Epithelial cell of esophagus (primary cell): ENCODE results near the gene TACC2.
A peak's percentile ranks its signal among the peaks of the same experiment; 100 is the strongest.

Experiments
- DNase-seq: peaks from one replicate; pipeline ENCODE4 v3.0.0; 2010; ENCODE audit warnings: low read depth
- H3K4me3 ChIP-seq: 2 replicates; pipeline ENCODE4 v1.5.1; 2011; ENCODE audit warnings: mild to moderate bottlenecking, low read length, control low read depth
- CTCF ChIP-seq: IDR thresholded peaks from 2 replicates; pipeline ENCODE4 v1.5.1; 2011; ENCODE audit warnings: low read depth, mild to moderate bottlenecking, low read length, control low read depth, inconsistent platforms; ENCODE audit not compliant: insufficient read depth; ENCODE audit errors: missing control alignments

TACC2 gene

DNA sequence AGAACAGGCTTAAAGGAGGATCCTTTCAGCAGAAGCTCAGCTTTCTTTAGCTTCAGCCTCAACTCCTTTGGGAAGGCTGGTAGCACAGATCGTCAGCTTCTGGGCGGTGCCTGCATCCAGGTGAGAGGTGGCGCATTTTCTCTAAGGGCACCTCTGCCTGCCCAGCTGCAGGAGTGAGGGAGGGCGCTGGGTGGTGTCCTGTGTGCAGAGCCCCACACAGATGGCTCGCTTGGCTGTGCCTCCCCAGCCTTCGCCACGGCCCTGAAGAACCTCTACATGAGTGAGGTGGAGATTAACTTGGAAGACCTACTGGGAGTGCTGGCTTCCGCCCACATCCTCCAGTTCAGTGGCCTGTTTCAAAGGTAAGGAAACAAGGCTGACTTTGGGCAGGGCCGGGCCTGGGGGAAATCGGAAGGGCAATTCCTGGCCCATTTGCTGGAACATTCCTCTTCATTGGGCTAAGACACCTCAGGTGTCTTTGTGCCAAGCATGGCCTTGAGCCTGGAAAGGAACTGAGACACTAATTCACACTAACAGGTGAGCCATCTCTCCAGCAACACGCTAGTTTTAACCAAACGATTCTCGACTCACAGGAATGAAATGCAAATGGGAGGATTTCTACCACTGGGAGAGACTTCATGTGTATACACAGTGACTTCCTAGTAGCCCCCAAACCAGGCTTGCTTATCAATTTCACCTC is 302.0 kb downstream of the TACC2 start:
- no peak for TF ChIP-seq CTCF
- no peak for DNase-seq
- no peak overlapping the region for H3K4me3 ChIP-seq

GRCh38 chr10:122291739-122292138 is 302.8 kb downstream of the TACC2 start:
- TF ChIP-seq CTCF, result no peak
- DNase-seq, result no peak
- no peak overlapping the region for H3K4me3 ChIP-seq

- DNase-seq, result no peak
- TF ChIP-seq CTCF, result no peak
- no peak overlapping the region for H3K4me3 ChIP-seq
Observed at GRCh38 chr10:122292376-122292775, 303.4 kb downstream of the TACC2 start.

DNA sequence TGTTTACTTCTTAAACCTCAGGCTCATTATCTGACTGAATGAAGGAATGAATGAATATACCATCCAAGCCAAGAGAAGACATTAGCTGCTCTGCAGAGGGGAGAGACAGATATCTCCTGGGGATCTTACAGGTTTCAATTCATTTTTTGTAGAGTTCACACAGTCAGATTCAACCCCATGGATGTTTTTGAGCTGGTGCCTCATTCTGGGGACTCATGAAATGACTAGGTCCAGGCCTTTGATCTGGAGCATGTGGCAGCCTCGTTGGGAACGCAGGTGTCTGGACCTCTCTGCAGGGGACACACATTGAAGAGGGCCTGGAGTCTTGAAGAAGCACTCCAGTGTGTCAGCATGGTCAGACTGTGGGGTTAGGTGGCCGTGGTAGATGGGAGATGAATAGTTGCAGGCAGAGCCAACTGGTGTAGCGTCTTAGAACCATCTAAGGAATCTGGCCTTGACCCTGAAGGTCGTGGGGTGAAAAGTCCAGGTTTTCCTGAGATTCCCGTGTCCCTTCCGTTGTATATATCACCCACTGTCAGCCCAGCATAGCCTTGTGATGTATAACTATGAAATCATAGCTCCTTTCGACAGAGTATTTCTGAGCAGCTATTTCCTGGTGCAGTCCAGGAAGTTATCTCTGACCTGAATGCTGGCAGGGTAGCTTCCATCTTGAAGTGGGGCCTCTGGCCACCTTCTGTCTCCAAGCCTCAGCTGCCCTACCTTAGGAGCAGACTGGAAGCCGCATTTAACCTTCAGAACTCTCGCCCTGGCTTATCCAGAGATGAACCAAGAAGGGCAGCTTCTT is 304.4 kb downstream of the TACC2 start:
- DNase-seq, result no peak
- H3K4me3 ChIP-seq, result no peak overlapping the region
- TF ChIP-seq CTCF, result no peak

DNA sequence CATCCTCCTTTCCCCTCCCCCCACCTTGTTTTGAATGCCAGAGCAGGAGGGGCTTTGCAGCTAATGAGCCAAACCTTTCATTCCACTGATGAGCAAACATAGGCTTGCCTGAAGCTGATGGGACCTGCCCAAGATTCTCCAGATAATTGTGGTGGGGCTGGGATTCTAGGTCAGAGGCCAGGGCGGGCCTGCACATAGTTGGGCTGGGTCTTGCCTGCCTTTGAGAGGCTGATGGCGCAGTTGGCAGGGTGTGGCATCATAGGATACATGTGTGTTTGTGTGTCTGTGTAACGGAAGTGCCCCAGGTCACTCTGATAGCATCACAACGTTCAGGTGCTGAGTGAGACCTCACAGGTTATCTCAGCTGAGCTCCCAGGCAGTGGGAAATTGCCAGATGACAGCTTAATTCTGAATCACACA is 305.0 kb downstream of the TACC2 start:
- peak; percentile 99 for DNase-seq
- TF ChIP-seq CTCF, result no peak
- no peak overlapping the region for H3K4me3 ChIP-seq

DNA sequence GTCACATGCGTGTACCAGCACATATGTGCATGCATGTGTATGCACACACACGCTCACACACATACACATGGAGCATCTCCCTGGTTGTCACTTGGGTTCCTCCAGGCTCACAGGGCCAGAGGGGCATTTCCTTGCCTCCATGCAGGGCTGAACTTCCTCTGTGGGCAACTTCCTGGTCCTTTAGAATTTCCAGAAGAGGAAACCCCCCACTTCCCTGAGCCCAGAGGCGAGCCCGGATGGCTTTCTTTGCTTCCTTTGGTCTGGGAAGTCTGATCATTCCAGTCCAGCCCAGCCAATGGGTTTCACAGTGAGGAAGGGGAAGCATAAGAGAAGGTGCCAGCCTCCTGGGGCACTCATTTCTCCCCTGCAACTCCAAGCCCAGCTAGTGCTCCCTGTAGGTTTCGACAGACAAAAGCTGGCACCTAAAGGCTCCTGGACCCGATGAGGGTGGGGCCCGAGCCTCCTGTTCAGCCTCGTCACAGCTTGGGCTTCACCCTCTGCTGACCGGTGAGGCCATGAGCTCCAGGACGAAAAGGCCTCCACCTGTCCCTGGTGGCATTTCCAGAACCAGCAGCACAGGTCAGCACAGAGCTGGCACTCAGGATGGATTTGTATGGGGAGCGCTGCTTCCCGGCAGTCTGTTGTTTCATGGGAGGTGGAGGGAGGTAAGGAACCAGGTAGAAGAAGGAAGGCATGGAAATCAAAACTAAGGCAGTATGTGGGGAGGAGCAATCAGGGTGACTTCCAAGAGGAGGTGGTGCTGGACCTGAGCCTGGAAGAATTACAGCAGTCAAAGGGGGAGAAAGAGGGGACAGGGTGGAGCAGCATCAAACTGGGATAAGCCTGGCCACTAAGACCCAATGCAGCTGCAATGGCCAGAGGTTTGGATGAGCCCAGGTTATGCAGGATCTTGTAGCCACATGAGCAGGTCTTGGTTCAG is 305.8 kb downstream of the TACC2 start:
- no peak for DNase-seq
- H3K4me3 ChIP-seq, result no peak overlapping the region
- no peak for TF ChIP-seq CTCF
